Trophoblast cell (in vitro differentiated cells and primary cell): ENCODE measurements around the gene METRN.

Experiments
- DNase-seq, 2 donors: peaks; one replicate each; pipeline ENCODE4 v3.0.0-alpha.2; 2016
- H2AFZ ChIP-seq: 2 replicates; pipeline ENCODE4 v1.6.1; 2013; ENCODE audit warnings: low read length, moderate library complexity, mild to moderate bottlenecking; ENCODE audit not compliant: insufficient read depth, poor library complexity
- H2AK5ac ChIP-seq: 2 replicates; pipeline ENCODE4 v1.6.1; 2013; ENCODE audit warnings: mild to moderate bottlenecking, low read length
- H2BK120ac ChIP-seq: 2 replicates; pipeline ENCODE4 v1.6.1; 2013; ENCODE audit warnings: low read length, mild to moderate bottlenecking, moderate library complexity; ENCODE audit not compliant: insufficient read depth, poor library complexity
- H2BK12ac ChIP-seq: 2 replicates; pipeline ENCODE4 v1.6.1; 2013; ENCODE audit warnings: mild to moderate bottlenecking, low read length, moderate library complexity
- H2BK5ac ChIP-seq: 2 replicates; pipeline ENCODE4 v1.6.1; 2013; ENCODE audit warnings: low read length, low read depth, moderate library complexity, mild to moderate bottlenecking; ENCODE audit not compliant: poor library complexity
- H3K14ac ChIP-seq: 2 replicates; pipeline ENCODE4 v1.6.1; 2013; ENCODE audit warnings: mild to moderate bottlenecking, low read length
- H3K18ac ChIP-seq: 2 replicates; pipeline ENCODE4 v1.6.1; 2013; ENCODE audit warnings: mild to moderate bottlenecking, low read length
- H3K23ac ChIP-seq: 2 replicates; pipeline ENCODE4 v1.6.1; 2013; ENCODE audit warnings: low read length
- H3K27ac ChIP-seq: 2 replicates; pipeline ENCODE4 v1.5.1; 2013; ENCODE audit warnings: low read depth, mild to moderate bottlenecking, inconsistent platforms, low read length, moderate library complexity
- H3K27me3 ChIP-seq: 2 replicates; pipeline ENCODE4 v1.6.1; 2013; ENCODE audit warnings: inconsistent platforms, mild to moderate bottlenecking, low read length, moderate library complexity; ENCODE audit not compliant: insufficient read depth
- H3K36me3 ChIP-seq, 2 experiments: 1 replicate in 1 of 2; 2 replicates in 1 of 2; pipeline ENCODE4 v1.6.1; 2013; ENCODE audit warnings: low read length in 2 of 2, mild to moderate bottlenecking in 2 of 2, moderate library complexity in 1 of 2; ENCODE audit not compliant: insufficient read depth in 2 of 2, control insufficient read depth in 1 of 2
- H3K4ac ChIP-seq: 2 replicates; pipeline ENCODE4 v1.6.1; 2013; ENCODE audit warnings: low read depth, mild to moderate bottlenecking, low read length, moderate library complexity
- H3K4me1 ChIP-seq, 2 experiments: 1 replicate in 1 of 2; 2 replicates in 1 of 2; pipeline ENCODE4 v1.6.1; 2013; ENCODE audit warnings: low read length in 2 of 2, mild to moderate bottlenecking in 2 of 2, moderate library complexity in 1 of 2; ENCODE audit not compliant: insufficient read depth in 2 of 2, control insufficient read depth in 1 of 2
- H3K4me2 ChIP-seq: 2 replicates; pipeline ENCODE4 v1.6.1; 2013; ENCODE audit warnings: inconsistent platforms, mild to moderate bottlenecking, low read length, moderate library complexity
- H3K4me3 ChIP-seq: 2 replicates; pipeline ENCODE4 v1.5.1; 2013; ENCODE audit warnings: mild to moderate bottlenecking, low read depth, low read length, inconsistent platforms
- H3K79me1 ChIP-seq: one replicate; pipeline ENCODE4 v1.6.1; 2013; ENCODE audit warnings: low read length
- H3K79me2 ChIP-seq: 2 replicates; pipeline ENCODE4 v1.6.1; 2013; ENCODE audit warnings: low read length, mild to moderate bottlenecking; ENCODE audit not compliant: control insufficient read depth, insufficient read depth, poor library complexity
- H3K9ac ChIP-seq: 2 replicates; pipeline ENCODE4 v1.6.1; 2013; ENCODE audit warnings: mild to moderate bottlenecking, low read length
- H3K9me3 ChIP-seq: 2 replicates; pipeline ENCODE4 v1.6.1; 2013; ENCODE audit warnings: low read depth, mild to moderate bottlenecking, control low read depth, inconsistent platforms, low read length; ENCODE audit not compliant: insufficient read depth
- H4K12ac ChIP-seq: 2 replicates; pipeline ENCODE4 v1.6.1; 2013; ENCODE audit warnings: low read depth, mild to moderate bottlenecking, low read length, moderate library complexity
- H4K8ac ChIP-seq: 2 replicates; pipeline ENCODE4 v1.6.1; 2013; ENCODE audit warnings: low read depth, mild to moderate bottlenecking, low read length, moderate library complexity
- H4K91ac ChIP-seq: one replicate; pipeline ENCODE4 v1.6.1; 2013; ENCODE audit warnings: low read depth, mild to moderate bottlenecking, low read length, moderate library complexity
- WGBS: extraction: QIAGEN DNeasy Blood & Tissue Kit; methylation state at CpG from one replicate; pipeline ENCODE4 v1.1.7; 2013; ENCODE audit warnings: missing lambda C conversion rate; ENCODE audit not compliant: insufficient read length, insufficient coverage; ENCODE audit errors: extremely low coverage; 5-methylcytosine and 5-hydroxymethylcytosine counted together

The METRN gene

GRCh38 chr16:704047-704446 is 10.9 kb upstream of the METRN start:
- Histone ChIP-seq H3K4ac (no peak overlapping the region), H2AK5ac (no peak overlapping the region), H4K91ac (no peak overlapping the region), H4K8ac (no peak overlapping the region), H3K18ac (no peak overlapping the region), H3K4me3 (no peak overlapping the region), H3K36me3 (no peaks in the 10 kb centered on the region), H2AFZ (no peak overlapping the region), H3K4me1 (peaks cover 0 to 2% of the 10 kb centered on the region in 2 experiments), H3K9me3 (peaks cover 7% of the 10 kb centered on the region), H3K4me2 (no peak overlapping the region), H3K79me2 (no peaks in the 10 kb centered on the region), H2BK120ac (no peak overlapping the region), H3K9ac (no peak overlapping the region), H3K27me3 (peaks cover 53% of the 10 kb centered on the region), H4K12ac (no peak overlapping the region), H3K23ac (no peak overlapping the region), H3K79me1 (no peaks in the 10 kb centered on the region), H2BK12ac (no peak overlapping the region), H2BK5ac (no peak overlapping the region), H3K27ac (no peak overlapping the region), H3K14ac (no peak overlapping the region)
- no CpG with 5 or more reads among the region's 7 CpGs for WGBS
- DNase-seq = no peak

DNA sequence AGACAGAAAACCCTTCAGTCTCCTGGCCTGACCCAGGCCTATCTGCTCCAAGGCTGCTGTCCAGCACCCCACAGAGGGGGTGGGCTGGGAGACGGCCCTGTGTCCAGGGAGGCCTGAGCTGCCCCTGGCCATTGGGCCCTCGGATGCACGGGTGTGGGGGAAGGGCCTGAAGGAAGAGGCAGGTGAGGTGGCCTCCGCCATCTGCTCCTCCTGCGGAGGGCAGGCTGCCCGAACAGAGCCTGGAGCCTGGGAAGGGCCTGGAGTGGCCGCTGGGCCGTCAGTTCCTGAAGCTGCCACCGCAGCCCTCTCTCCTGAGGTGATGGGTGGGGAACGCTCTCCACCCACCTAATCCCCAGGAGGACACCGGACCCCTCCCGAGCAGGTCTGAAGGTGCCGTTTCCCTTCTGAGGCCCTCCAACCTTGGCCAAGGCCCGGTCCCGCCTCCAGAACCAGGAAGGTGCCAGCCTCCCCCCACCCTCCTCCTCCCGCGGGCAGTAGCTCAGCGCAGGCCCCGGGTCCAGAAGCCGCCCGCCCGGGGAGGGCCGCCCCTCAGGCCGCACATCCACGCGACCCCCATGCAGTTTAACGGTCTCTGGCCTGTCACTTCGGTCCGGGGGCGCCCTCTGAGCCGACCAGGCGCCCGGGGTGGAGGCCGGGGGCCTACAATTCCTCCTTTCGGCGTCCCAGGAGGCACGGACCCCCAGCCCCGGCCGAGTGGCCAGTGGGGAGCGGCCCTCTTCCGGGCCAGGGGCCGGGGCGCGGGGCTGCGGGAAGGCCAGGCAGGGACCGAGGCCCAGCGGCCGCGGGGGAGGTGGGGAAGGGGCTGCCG is 10.2 kb upstream of the METRN start:
- no peak overlapping the region for H2BK5ac ChIP-seq
- H3K9me3 ChIP-seq = peaks cover 7% of the 10 kb centered on the region
- no peak overlapping the region for H2AK5ac ChIP-seq
- no peak overlapping the region for H4K91ac ChIP-seq
- peaks cover 0 to 2% of the 10 kb centered on the region in 2 experiments for H3K4me1 ChIP-seq
- no peak overlapping the region for H2AFZ ChIP-seq
- no peak overlapping the region for H2BK12ac ChIP-seq
- H3K14ac ChIP-seq = no peak overlapping the region
- no peak overlapping the region for H3K4me3 ChIP-seq
- H2BK120ac ChIP-seq = no peak overlapping the region
- no CpG with 5 or more reads among the region's 50 CpGs for WGBS
- no peak overlapping the region for H3K18ac ChIP-seq
- no peak overlapping the region for H4K8ac ChIP-seq
- H3K79me1 ChIP-seq = no peaks in the 10 kb centered on the region
- no peak overlapping the region for H3K4me2 ChIP-seq
- H3K4ac ChIP-seq = no peak overlapping the region
- no peak overlapping the region for H4K12ac ChIP-seq
- DNase-seq = no peak
- H3K23ac ChIP-seq = no peak overlapping the region
- no peaks in the 10 kb centered on the region for H3K79me2 ChIP-seq
- no peak overlapping the region for H3K9ac ChIP-seq
- no peaks in the 10 kb centered on the region for H3K36me3 ChIP-seq
- H3K27me3 ChIP-seq = peaks cover 53% of the 10 kb centered on the region
- H3K27ac ChIP-seq = no peak overlapping the region

DNA sequence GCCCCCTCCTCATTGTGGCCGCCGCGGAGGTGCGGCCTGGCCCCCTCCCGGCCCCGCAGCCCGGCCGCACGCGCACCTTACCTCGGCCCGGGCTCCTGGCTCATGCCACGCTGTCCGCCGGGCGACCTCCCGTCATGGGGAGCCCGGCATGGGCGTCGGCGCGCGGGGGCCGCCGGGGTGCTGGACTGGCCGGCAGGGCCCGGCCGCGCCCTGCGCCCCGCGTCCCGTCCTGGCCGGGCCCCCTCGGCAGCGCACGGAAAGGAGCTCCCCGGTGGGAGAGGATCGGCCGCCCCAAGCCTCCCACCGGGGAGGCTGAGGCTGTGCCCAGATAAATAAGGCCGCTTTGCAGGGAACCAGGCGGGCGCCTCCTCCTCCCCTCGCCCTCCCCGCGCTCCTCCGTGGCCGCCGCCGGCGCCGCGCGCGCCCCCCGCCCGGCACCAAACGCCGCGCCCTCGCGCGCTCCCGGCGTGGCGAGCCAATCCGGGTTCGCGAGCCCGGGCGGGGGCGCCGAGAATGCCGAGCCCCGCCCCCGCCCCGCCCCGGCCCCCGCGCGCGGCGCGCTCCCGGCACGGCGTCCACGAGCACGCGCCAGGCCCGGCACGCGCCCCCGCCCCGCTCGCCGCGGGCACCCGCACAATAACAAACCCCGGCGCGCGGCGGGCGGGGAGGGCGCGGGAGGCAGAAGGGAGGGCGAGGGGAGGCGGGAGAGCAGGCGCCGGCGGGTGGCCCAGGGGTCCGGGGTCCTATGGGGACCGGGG is 9.3 kb upstream of the METRN start, which contains the start of gene FBXL16:
TSS of gene FBXL16 (minus strand) at position 371 of the 758 bp plus-strand sequence. CDS start 8,396 bp downstream, outside the sequence.
- H3K4ac ChIP-seq = no peak within 1 kb of the TSS
- no CpG with 5 or more reads among the region's 115 CpGs for WGBS

GRCh38 chr16:706189-707061 is 8.5 kb upstream of the METRN start:
- H3K4me3 ChIP-seq = no peak overlapping the region
- peaks cover 7% of the 10 kb centered on the region for H3K9me3 ChIP-seq
- H3K27ac ChIP-seq = no peak overlapping the region
- DNase-seq = no peak
- no peak overlapping the region for H3K9ac ChIP-seq
- no peak overlapping the region for H3K4me2 ChIP-seq
- H4K12ac ChIP-seq = no peak overlapping the region
- no peak overlapping the region for H3K14ac ChIP-seq
- no peak overlapping the region for H4K91ac ChIP-seq
- H3K23ac ChIP-seq = no peak overlapping the region
- no peaks in the 10 kb centered on the region for H3K79me1 ChIP-seq
- H3K4me1 ChIP-seq = peaks cover 0 to 2% of the 10 kb centered on the region in 2 experiments
- H2BK5ac ChIP-seq = no peak overlapping the region
- H3K18ac ChIP-seq = no peak overlapping the region
- no peak overlapping the region for H2AK5ac ChIP-seq
- no peak overlapping the region for H2AFZ ChIP-seq
- H2BK12ac ChIP-seq = no peak overlapping the region
- H2BK120ac ChIP-seq = no peak overlapping the region
- H3K4ac ChIP-seq = no peak overlapping the region
- WGBS = no CpG with 5 or more reads among the region's 49 CpGs
- no peaks in the 10 kb centered on the region for H3K79me2 ChIP-seq
- no peak overlapping the region for H4K8ac ChIP-seq
- H3K27me3 ChIP-seq = peaks cover 41% of the 10 kb centered on the region
- H3K36me3 ChIP-seq = no peaks in the 10 kb centered on the region

More for the DNA sequence above, 9.3 kb upstream of the METRN start, which contains the start of gene FBXL16:
- no peaks in the 10 kb centered on the region for H3K79me1 ChIP-seq
- no peaks in the 10 kb centered on the region for H3K79me2 ChIP-seq
- H3K9me3 ChIP-seq = peaks cover 7% of the 10 kb centered on the region
- no peak within 1 kb of the TSS for H3K23ac ChIP-seq
- no peak within 1 kb of the TSS for H3K14ac ChIP-seq
- no peak within 1 kb of the TSS for H2BK12ac ChIP-seq
- no peak within 1 kb of the TSS for H2AK5ac ChIP-seq
- peaks cover 0 to 2% of the 10 kb centered on the region in 2 experiments for H3K4me1 ChIP-seq
- no peak within 1 kb of the TSS for H2BK120ac ChIP-seq
- no peak within 1 kb of the TSS for H3K18ac ChIP-seq
- no peak for DNase-seq
- no peak within 1 kb of the TSS for H3K9ac ChIP-seq
- peaks cover 48% of the 10 kb centered on the region for H3K27me3 ChIP-seq
- H2BK5ac ChIP-seq = no peak within 1 kb of the TSS
- H3K4me3 ChIP-seq = no peak within 1 kb of the TSS
- no peak within 1 kb of the TSS for H4K91ac ChIP-seq
- no peak within 1 kb of the TSS for H2AFZ ChIP-seq
- H3K4me2 ChIP-seq = peak within 1 kb of the TSS; percentile 32
- no peak within 1 kb of the TSS for H4K8ac ChIP-seq
- no peak within 1 kb of the TSS for H4K12ac ChIP-seq
- no peaks in the 10 kb centered on the region for H3K36me3 ChIP-seq
- H3K27ac ChIP-seq = no peak within 1 kb of the TSS
